ENCODE data around the gene KLK11. TPM values are rescaled to one million over a fixed set of nuclear protein-coding genes. Genes with fewer than 3 reads are reported as not detected.

KLK11 gene
- total and polyA plus RNA-seq, 2 donors (not counting 1 experiment from before 2014, with no cell fraction given), result not detected

GRCh38 chr19:51016798-51017683 lies 9.4 kb downstream of the KLK11 start:
- CTCF ChIA-PET, result no interaction called here
- H3K9me3 Mint-ChIP-seq (ENCODE audit: insufficient read depth), result no peaks in the 10 kb centered on the region
- no peak for ATAC-seq (ENCODE audit: low read depth)
- Histone ChIP-seq H3K79me2 (ENCODE audit: control insufficient read depth, insufficient read depth, low read length) (no peaks in the 10 kb centered on the region), H3K36me3 (replicated peaks in 1 of 2; ENCODE audit: control extremely low read depth in 1 of 2, control insufficient read depth in 1 of 2, extremely low read depth in 1 of 2, insufficient read depth in 2 of 2, low read length in 1 of 2) (no peaks in the 10 kb centered on the region), H3K9ac (ENCODE audit: low read length) (no peak overlapping the region), H4K20me1 (ENCODE audit: control insufficient read depth, insufficient read depth, low read length, poor library complexity, severe bottlenecking) (no peaks in the 10 kb centered on the region), H3K4me1 (ENCODE audit: control insufficient read depth in 2 of 2, insufficient read depth in 2 of 2, low read length in 2 of 2) (peaks cover 7 to 15% of the 10 kb centered on the region in 2 donors), H2AFZ (ENCODE audit: insufficient read depth, low read depth, low read length, poor library complexity, severe bottlenecking) (no peak overlapping the region), H3K27ac (ENCODE audit: low read length in 2 of 2) (no peak overlapping the region), H3K4me2 (replicated peaks; ENCODE audit: low read depth, low read length, poor library complexity, severe bottlenecking) (no peak overlapping the region), H3K27me3 (replicated peaks in 1 of 4; ENCODE audit: control extremely low read depth in 1 of 4, control insufficient read depth in 3 of 4, insufficient read depth in 4 of 4, low read length in 3 of 4) (peaks cover 0 to 54% (median 30%) of the 10 kb centered on the region in 4 experiments), H3K4me3 (ENCODE audit: control extremely low read depth in 1 of 5, extremely low read depth in 1 of 5, insufficient read depth in 1 of 5, low read depth in 2 of 5, low read length in 4 of 5) (no peak overlapping the region), H3K9me3 (ENCODE audit: control extremely low read depth in 1 of 3, control insufficient read depth in 2 of 3, insufficient read depth in 1 of 3, low read length in 2 of 3) (peaks cover 0 to 30% (median 0%) of the 10 kb centered on the region in 3 donors)
- peaks cover 60% of the 10 kb centered on the region for H3K27me3 Mint-ChIP-seq
- intact Hi-C loops (cut with micrococcal nuclease), result no loop called here
- POLR2A ChIA-PET, result interaction anchor here (0.5 kb wide), 1 partner anchor 197 kb away, joined by 4 read pairs; no protein-coding TSS in a partner anchor
- no peak for TF ChIP-seq EZH2 (IDR thresholded peaks at IDR 0.05; ENCODE audit: borderline replicate concordance, insufficient read depth, low read depth, low read length, poor library complexity, severe bottlenecking)
- TF ChIP-seq, protein P1, sequence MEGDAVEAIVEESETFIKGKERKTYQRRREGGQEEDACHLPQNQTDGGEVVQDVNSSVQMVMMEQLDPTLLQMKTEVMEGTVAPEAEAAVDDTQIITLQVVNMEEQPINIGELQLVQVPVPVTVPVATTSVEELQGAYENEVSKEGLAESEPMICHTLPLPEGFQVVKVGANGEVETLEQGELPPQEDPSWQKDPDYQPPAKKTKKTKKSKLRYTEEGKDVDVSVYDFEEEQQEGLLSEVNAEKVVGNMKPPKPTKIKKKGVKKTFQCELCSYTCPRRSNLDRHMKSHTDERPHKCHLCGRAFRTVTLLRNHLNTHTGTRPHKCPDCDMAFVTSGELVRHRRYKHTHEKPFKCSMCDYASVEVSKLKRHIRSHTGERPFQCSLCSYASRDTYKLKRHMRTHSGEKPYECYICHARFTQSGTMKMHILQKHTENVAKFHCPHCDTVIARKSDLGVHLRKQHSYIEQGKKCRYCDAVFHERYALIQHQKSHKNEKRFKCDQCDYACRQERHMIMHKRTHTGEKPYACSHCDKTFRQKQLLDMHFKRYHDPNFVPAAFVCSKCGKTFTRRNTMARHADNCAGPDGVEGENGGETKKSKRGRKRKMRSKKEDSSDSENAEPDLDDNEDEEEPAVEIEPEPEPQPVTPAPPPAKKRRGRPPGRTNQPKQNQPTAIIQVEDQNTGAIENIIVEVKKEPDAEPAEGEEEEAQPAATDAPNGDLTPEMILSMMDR (IDR thresholded peaks at IDR 0.05), result peak; percentile 36
- WGBS (ENCODE audit: insufficient coverage), result 4% methylated on average over 63 of the region's 68 CpGs
- no peak overlapping the region for H3K4me3 Mint-ChIP-seq
- peak; percentile 40 for DNase-seq
- peaks cover 17% of the 10 kb centered on the region for H3K4me1 Mint-ChIP-seq
- H3K27ac Mint-ChIP-seq, result no peak overlapping the region

DNA sequence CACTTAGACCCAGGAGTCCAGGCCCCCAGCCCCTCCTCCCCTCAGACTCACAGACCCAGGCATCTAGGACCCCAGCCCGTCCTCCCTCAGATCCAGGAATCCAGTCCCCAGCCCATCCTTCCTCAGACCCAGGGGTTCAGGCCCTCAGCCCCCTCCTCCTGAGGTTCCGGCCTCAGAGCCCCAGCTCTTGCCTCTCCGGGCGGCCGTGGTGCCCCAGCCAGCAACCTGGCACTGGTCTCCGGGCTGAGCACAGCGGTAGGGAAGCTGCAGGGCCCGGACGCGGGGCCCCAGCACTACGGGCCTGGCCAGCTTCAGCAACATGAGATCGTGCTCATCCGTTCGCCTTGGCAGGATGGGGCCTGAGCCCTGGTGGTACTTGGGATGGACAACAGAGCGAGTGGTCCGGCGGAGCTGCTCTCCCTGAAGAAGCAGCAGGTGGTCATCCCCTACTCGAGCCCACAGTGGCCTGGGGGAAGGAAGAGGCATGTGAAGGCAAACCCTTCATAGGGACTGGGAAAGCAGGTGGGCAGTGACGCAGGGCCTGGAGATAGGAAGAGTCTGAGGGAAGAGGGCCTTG lies 10.6 kb downstream of the KLK11 start:
- no peak overlapping the region for H2AFZ ChIP-seq (ENCODE audit: insufficient read depth, low read depth, low read length, poor library complexity, severe bottlenecking)
- POLR2A ChIA-PET, result no interaction called here
- H3K27ac ChIP-seq (ENCODE audit: low read length in 2 of 2), result no peak overlapping the region
- no peaks in the 10 kb centered on the region for H3K36me3 ChIP-seq (replicated peaks in 1 of 2; ENCODE audit: control extremely low read depth in 1 of 2, control insufficient read depth in 1 of 2, extremely low read depth in 1 of 2, insufficient read depth in 2 of 2, low read length in 1 of 2)
- peaks cover 17% of the 10 kb centered on the region for H3K4me1 Mint-ChIP-seq
- H3K4me1 ChIP-seq (ENCODE audit: control insufficient read depth in 2 of 2, insufficient read depth in 2 of 2, low read length in 2 of 2), result peaks cover 7 to 15% of the 10 kb centered on the region in 2 donors
- no peak for ATAC-seq (ENCODE audit: low read depth)
- 87% methylated on average over 18 of the region's 19 CpGs for WGBS (ENCODE audit: insufficient coverage)
- H3K4me3 ChIP-seq (ENCODE audit: control extremely low read depth in 1 of 5, extremely low read depth in 1 of 5, insufficient read depth in 1 of 5, low read depth in 2 of 5, low read length in 4 of 5), result no peak overlapping the region
- DNase-seq, result no peak
- H3K27me3 ChIP-seq (replicated peaks in 1 of 4; ENCODE audit: control extremely low read depth in 1 of 4, control insufficient read depth in 3 of 4, insufficient read depth in 4 of 4, low read length in 3 of 4), result peaks cover 0 to 54% (median 30%) of the 10 kb centered on the region in 4 experiments
- no peak for TF ChIP-seq EZH2 (IDR thresholded peaks at IDR 0.05; ENCODE audit: borderline replicate concordance, insufficient read depth, low read depth, low read length, poor library complexity, severe bottlenecking)
- TF ChIP-seq, protein P1 (IDR thresholded peaks at IDR 0.05), result no peak
- CTCF ChIA-PET, result no interaction called here
- H3K79me2 ChIP-seq (ENCODE audit: control insufficient read depth, insufficient read depth, low read length), result no peaks in the 10 kb centered on the region
- H3K4me3 Mint-ChIP-seq, result no peak overlapping the region
- H3K4me2 ChIP-seq (replicated peaks; ENCODE audit: low read depth, low read length, poor library complexity, severe bottlenecking), result no peak overlapping the region
- no peaks in the 10 kb centered on the region for H4K20me1 ChIP-seq (ENCODE audit: control insufficient read depth, insufficient read depth, low read length, poor library complexity, severe bottlenecking)
- peaks cover 61% of the 10 kb centered on the region for H3K27me3 Mint-ChIP-seq
- intact Hi-C loops (cut with micrococcal nuclease), result no loop called here
- no peak overlapping the region for H3K27ac Mint-ChIP-seq
- H3K9me3 ChIP-seq (ENCODE audit: control extremely low read depth in 1 of 3, control insufficient read depth in 2 of 3, insufficient read depth in 1 of 3, low read length in 2 of 3), result peaks cover 0 to 30% (median 0%) of the 10 kb centered on the region in 3 donors
- no peak overlapping the region for H3K9ac ChIP-seq (ENCODE audit: low read length)
- H3K9me3 Mint-ChIP-seq (ENCODE audit: insufficient read depth), result no peaks in the 10 kb centered on the region

Measured in B cell (primary cell).